NOMO-1 treated with DMSO at 0.1 percent for 48 hours (cell line): ENCODE data around the gene AKR1A1.

Experiments used
- DNase-seq: peaks from one replicate; lab custom pipeline; 2025; ENCODE audit not compliant: unreplicated experiment; lab: John Stamatoyannopoulos, UW

The AKR1A1 gene

DNA sequence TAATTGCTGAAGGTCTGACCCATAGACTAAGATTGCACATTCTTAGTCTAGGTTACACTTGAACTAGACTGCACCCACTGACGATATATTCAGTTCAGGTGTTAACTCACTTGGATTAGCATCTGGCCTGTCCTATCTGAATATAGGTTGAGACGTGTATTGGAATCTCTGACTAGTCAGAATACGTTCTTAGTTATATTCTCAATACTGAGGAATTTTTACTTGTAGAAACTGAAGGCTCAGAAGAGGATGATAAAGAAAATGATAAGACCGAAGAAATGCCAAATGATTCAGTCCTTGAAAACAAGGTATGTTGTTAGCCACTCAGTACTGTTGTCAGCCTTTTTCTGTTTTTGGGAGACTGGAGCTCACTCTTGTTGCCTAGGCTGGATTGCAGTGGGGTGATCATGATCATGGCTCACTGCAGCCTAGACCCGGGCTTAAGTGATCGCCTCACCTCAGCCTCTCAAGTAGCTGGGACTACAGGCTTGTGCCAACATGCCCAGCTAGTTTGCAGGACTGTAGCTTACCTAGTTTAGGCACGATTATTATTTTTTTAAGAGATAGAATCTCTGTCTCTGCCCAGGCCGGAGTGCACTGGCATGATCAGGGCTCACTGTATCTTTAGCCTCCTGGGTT, 62.4 kb downstream of the AKR1A1 start:
- no peak for DNase-seq

DNA sequence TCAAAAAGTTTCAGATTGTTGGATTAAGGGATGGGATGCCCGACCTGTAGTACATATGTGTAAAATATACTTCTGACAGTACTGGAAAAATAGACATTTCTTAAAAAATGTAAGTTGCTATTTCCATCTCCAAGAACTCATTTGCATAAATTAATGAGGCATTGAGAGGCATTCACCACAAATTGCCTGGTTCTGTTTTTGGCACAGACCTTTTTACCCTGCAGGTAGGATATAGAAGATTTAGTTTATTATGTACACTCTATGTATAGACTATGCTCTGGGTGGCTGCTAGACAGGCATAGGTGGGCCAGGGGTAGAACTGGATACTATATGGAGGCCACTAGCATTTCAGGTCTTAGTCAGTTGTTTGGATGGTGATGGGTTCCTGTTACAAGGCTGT, 65.3 kb downstream of the AKR1A1 start:
- DNase-seq: no peak

GRCh38 chr1:45617618-45618017, 67.0 kb downstream of the AKR1A1 start:
- DNase-seq: no peak

- no peak for DNase-seq
Measured at GRCh38 chr1:45619149-45619921, 68.7 kb downstream of the AKR1A1 start.
